Endodermal cell (in vitro differentiated cells): ENCODE measurements around the gene ACD. TPM values are rescaled to one million over a fixed set of nuclear protein-coding genes. Genes with fewer than 3 reads are reported as not detected.

ENCODE experiments used
- DNase-seq: peaks from one replicate; pipeline ENCODE4 v3.0.0-alpha.2; 2017
- H3K27ac ChIP-seq: 2 replicates; pipeline ENCODE4 v1.5.1; 2013; ENCODE audit warnings: mild to moderate bottlenecking, low read depth, low read length, moderate library complexity
- H3K27me3 ChIP-seq: 2 replicates; pipeline ENCODE4 v1.6.1; 2013; ENCODE audit warnings: mild to moderate bottlenecking, low read length, moderate library complexity; ENCODE audit not compliant: insufficient read depth, control insufficient read depth, poor library complexity, severe bottlenecking
- H3K36me3 ChIP-seq: 2 replicates; pipeline ENCODE4 v1.7.0; 2013; ENCODE audit warnings: mild to moderate bottlenecking, low read length, moderate library complexity; ENCODE audit not compliant: control insufficient read depth, insufficient read depth
- H3K4me1 ChIP-seq: one replicate; pipeline ENCODE4 v1.7.0; 2013; ENCODE audit warnings: low read length; ENCODE audit not compliant: control insufficient read depth, insufficient read depth
- H3K4me3 ChIP-seq: 2 replicates; pipeline ENCODE4 v1.5.1; 2013; ENCODE audit warnings: mild to moderate bottlenecking, low read length, moderate library complexity
- H3K9ac ChIP-seq: 2 replicates; pipeline ENCODE4 v1.6.1; 2013; ENCODE audit warnings: mild to moderate bottlenecking, low read length, moderate library complexity; ENCODE audit not compliant: poor library complexity, severe bottlenecking; ENCODE audit errors: extremely low read depth
- H3K9me3 ChIP-seq: 2 replicates; pipeline ENCODE4 v1.6.1; 2013; ENCODE audit warnings: mild to moderate bottlenecking, low read length, moderate library complexity; ENCODE audit not compliant: control insufficient read depth
- H3K27ac Mint-ChIP-seq: 2 replicates; pipeline ENCODE4 v1.8.0; 2020; ENCODE audit warnings: mixed read lengths
- H3K27me3 Mint-ChIP-seq: 2 replicates; pipeline ENCODE4 v1.8.0; 2021; ENCODE audit warnings: mild to moderate bottlenecking, mixed read lengths; ENCODE audit not compliant: insufficient read depth
- H3K36me3 Mint-ChIP-seq: 2 replicates; pipeline ENCODE4 v1.8.0; 2020; ENCODE audit warnings: low read depth, mixed read lengths
- H3K4me1 Mint-ChIP-seq: 2 replicates; pipeline ENCODE4 v1.8.0; 2020; ENCODE audit warnings: mixed read lengths
- H3K4me3 Mint-ChIP-seq: 2 replicates; pipeline ENCODE4 v1.8.0; 2020; ENCODE audit warnings: mild to moderate bottlenecking, moderate library complexity, mixed read lengths
- H3K9me3 Mint-ChIP-seq: 2 replicates; pipeline ENCODE4 v1.8.0; 2020; ENCODE audit warnings: mild to moderate bottlenecking, mixed read lengths
- CTCF ChIP-seq: fragments of 200-600 bp; sonication (generic); conservative IDR thresholded peaks from 2 replicates; pipeline ENCODE4 v1.5.0; 2021; ENCODE audit warnings: antibody characterized with exemption, mild to moderate bottlenecking
- WGBS, 2 experiments: methylation state at CpG; one replicate each; pipeline versions ENCODE4 v1.1.5 to v1.1.7; 2013; ENCODE audit warnings: missing lambda C conversion rate in 2 of 2, mixed read lengths in 1 of 2; ENCODE audit not compliant: insufficient coverage in 1 of 2, insufficient read length in 1 of 2; 5-methylcytosine and 5-hydroxymethylcytosine counted together
- total RNA-seq, 2 donors: library from RNA; stranded (reverse); fragmentation: NEBNext Ultra II Directional in 1 of 2; extraction: Animal tissue kit (Norgen Biotek cat#: 25700) in 1 of 2; gene quantifications; 2 replicates in 1 of 2; 3 replicates in 1 of 2; pipeline ENCODE4 v1.2.1, GENCODE V29; 2021

The ACD gene
- total RNA-seq, 2 donors from 2014 or later = 39.3 to 41.5 TPM

DNA sequence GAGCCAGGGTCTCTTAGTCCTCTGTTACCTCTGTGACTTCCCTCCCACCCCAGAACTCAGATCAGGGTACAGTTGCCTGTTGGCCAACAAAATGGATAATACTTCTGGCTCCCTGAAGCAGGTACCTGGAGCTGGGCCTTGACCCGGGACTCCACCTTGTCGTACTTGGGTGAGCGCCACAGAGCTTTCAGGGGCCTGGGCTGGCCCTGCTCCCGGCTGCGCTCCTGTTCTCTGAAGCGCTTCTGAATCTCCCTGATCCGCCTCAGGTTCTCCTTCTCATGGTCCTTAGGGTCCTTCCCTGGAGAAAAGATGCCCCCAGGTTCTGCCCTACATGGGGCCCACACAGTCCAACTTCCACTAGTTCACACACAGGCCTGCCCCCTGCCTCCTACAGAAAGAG is 4.8 kb upstream of the ACD start:
- no peak overlapping the region for H3K4me3 ChIP-seq
- Mint-ChIP-seq H3K27me3 (peaks cover 5% of the 10 kb centered on the region), H3K4me1 (peaks cover 7% of the 10 kb centered on the region), H3K27ac (no peak overlapping the region), H3K4me3 (no peak overlapping the region), H3K36me3 (peaks cover 13% of the 10 kb centered on the region), H3K9me3 (no peaks in the 10 kb centered on the region)
- no peak overlapping the region for H3K27ac ChIP-seq
- DNase-seq = no peak
- H3K36me3 ChIP-seq = peaks cover 11% of the 10 kb centered on the region
- H3K9ac ChIP-seq = no peak overlapping the region
- no peaks in the 10 kb centered on the region for H3K9me3 ChIP-seq
- WGBS, 2 experiments = 92 to 95% methylated on average over 4 to 7 of the region's 7 CpGs
- H3K4me1 ChIP-seq = peaks cover 4% of the 10 kb centered on the region
- TF ChIP-seq CTCF = no peak
- H3K27me3 ChIP-seq = no peaks in the 10 kb centered on the region

GRCh38 chr16:67664258-67664657 is 4.2 kb upstream of the ACD start:
- peaks cover 13% of the 10 kb centered on the region for H3K36me3 Mint-ChIP-seq
- no peak overlapping the region for H3K9ac ChIP-seq
- TF ChIP-seq CTCF = no peak
- H3K9me3 Mint-ChIP-seq = no peaks in the 10 kb centered on the region
- peaks cover 11% of the 10 kb centered on the region for H3K36me3 ChIP-seq
- WGBS, 2 experiments = 92 to 100% methylated on average over 4 of the region's 4 CpGs
- H3K27me3 Mint-ChIP-seq = peaks cover 6% of the 10 kb centered on the region
- no peak overlapping the region for H3K4me3 ChIP-seq
- H3K4me1 Mint-ChIP-seq = peaks cover 9% of the 10 kb centered on the region
- DNase-seq = no peak
- H3K27ac Mint-ChIP-seq = peak overlapping the region; percentile 20
- H3K4me1 ChIP-seq = peaks cover 5% of the 10 kb centered on the region
- H3K9me3 ChIP-seq = no peaks in the 10 kb centered on the region
- no peak overlapping the region for H3K27ac ChIP-seq
- H3K27me3 ChIP-seq = no peaks in the 10 kb centered on the region
- no peak overlapping the region for H3K4me3 Mint-ChIP-seq

GRCh38 chr16:67663877-67664222 is 3.8 kb upstream of the ACD start:
- WGBS, 2 experiments = 95 to 98% methylated on average over 5 to 6 of the region's 6 CpGs

More at GRCh38 chr16:67663877-67664222, 3.8 kb upstream of the ACD start:
- peaks cover 12% of the 10 kb centered on the region for H3K36me3 ChIP-seq
- H3K4me3 ChIP-seq = no peak overlapping the region
- no peak overlapping the region for H3K27ac ChIP-seq
- peak overlapping the region; percentile 20 for H3K27ac Mint-ChIP-seq
- H3K27me3 ChIP-seq = no peaks in the 10 kb centered on the region
- DNase-seq = no peak
- H3K36me3 Mint-ChIP-seq = peaks cover 13% of the 10 kb centered on the region
- TF ChIP-seq CTCF = peak; percentile 8
- no peaks in the 10 kb centered on the region for H3K9me3 Mint-ChIP-seq
- no peak overlapping the region for H3K9ac ChIP-seq
- H3K9me3 ChIP-seq = no peaks in the 10 kb centered on the region
- peaks cover 6% of the 10 kb centered on the region for H3K27me3 Mint-ChIP-seq
- H3K4me3 Mint-ChIP-seq = no peak overlapping the region
- peaks cover 8% of the 10 kb centered on the region for H3K4me1 ChIP-seq
- peaks cover 9% of the 10 kb centered on the region for H3K4me1 Mint-ChIP-seq
